BJ (cell line): ENCODE data around the gene CNDP2. TPM values are rescaled to one million over a fixed set of nuclear protein-coding genes. Genes with fewer than 3 reads are reported as not detected.
A peak's percentile ranks its signal among the peaks of the same experiment; 100 is the strongest.

Source experiments
- CTCF ChIA-PET: fragments of 350-600 bp; formaldehyde crosslinking; extraction: SDS; loops from one replicate; lab custom pipeline; 2021; ENCODE audit warnings: antibody characterized with exemption, inconsistent platforms; lab: Yijun Ruan, JAX
- POLR2A ChIA-PET: fragments of 300-600 bp; sonication (Branson Sonifier 250); formaldehyde crosslinking; extraction: SDS; loops from one replicate; lab custom pipeline; 2021; ENCODE audit warnings: antibody characterized with exemption; lab: Charles Lee
- DNase-seq: peaks from one replicate; pipeline ENCODE4 v3.0.0-alpha.2; 2011; ENCODE audit warnings: low read depth
- H3K27me3 ChIP-seq: 2 replicates; pipeline ENCODE4 v1.6.0; 2011; ENCODE audit warnings: low read length; ENCODE audit not compliant: control insufficient read depth, insufficient read depth
- H3K36me3 ChIP-seq: 2 replicates; pipeline ENCODE4 v1.5.1; 2011; ENCODE audit warnings: low read length; ENCODE audit not compliant: control insufficient read depth, insufficient read depth
- H3K4me3 ChIP-seq: 2 replicates; pipeline ENCODE4 v1.5.1; 2011; ENCODE audit warnings: low read depth, mild to moderate bottlenecking, control low read depth, low read length
- CTCF ChIP-seq: IDR thresholded peaks from 2 replicates; pipeline ENCODE4 v1.5.1; 2011; ENCODE audit warnings: low read depth, mild to moderate bottlenecking, control low read depth, inconsistent platforms, low read length, moderate library complexity; ENCODE audit not compliant: insufficient read depth
- polyA plus RNA-seq: library from polyadenylated mRNA; depleted of rRNA; stranded (reverse); fragments of >200 nt; gene quantifications from 2 replicates; pipeline ENCODE4 v1.2.3, GENCODE V29; 2011

CNDP2 gene
- polyA plus RNA-seq, 1 experiment: 99.4 TPM

- no peak for DNase-seq
- TF ChIP-seq CTCF: peak; percentile 45
- ChIA-PET POLR2A (no interaction called here), CTCF (interaction anchor here (1.1 to 3.0 kb wide), 5 partner anchors 15 to 298 kb away, joined by 3 to 24 read pairs (median 3); no protein-coding TSS in a partner anchor)
- no peak overlapping the region for H3K4me3 ChIP-seq
- H3K27me3 ChIP-seq: peaks cover 13% of the 10 kb centered on the region
- no peaks in the 10 kb centered on the region for H3K36me3 ChIP-seq
These were observed 2.5 kb upstream of the CNDP2 start for GRCh38 chr18:74493689-74494088.

- CTCF ChIA-PET: interaction anchor here (3.0 kb wide), 1 partner anchor 140 kb away, joined by 24 read pairs; no protein-coding TSS in a partner anchor
- TF ChIP-seq CTCF: no peak
- Histone ChIP-seq H3K27me3 (peaks cover 9% of the 10 kb centered on the region), H3K4me3 (no peak overlapping the region), H3K36me3 (no peaks in the 10 kb centered on the region)
- DNase-seq: no peak
- POLR2A ChIA-PET: no interaction called here
These were observed 1.6 kb upstream of the CNDP2 start for GRCh38 chr18:74494514-74494913.

- Histone ChIP-seq H3K27me3 (peaks cover 8% of the 10 kb centered on the region), H3K36me3 (no peaks in the 10 kb centered on the region), H3K4me3 (peak overlapping the region; percentile 85)
- DNase-seq: no peak
- CTCF ChIA-PET: interaction anchor here (0.8 kb wide), 1 partner anchor 53 kb away, joined by 6 read pairs; no protein-coding TSS in a partner anchor
- POLR2A ChIA-PET: interaction anchor here (0.6 to 0.7 kb wide), 2 partner anchors 155 to 1769 kb away, joined by 3 read pairs; no protein-coding TSS in a partner anchor
- peak; percentile 26; the same call in 1 of the 2 replicates for TF ChIP-seq CTCF
These were observed 553 bp downstream of the CNDP2 start for GRCh38 chr18:74496508-74497323.

GRCh38 chr18:74497324-74497676 lies 1.1 kb downstream of the CNDP2 start:
- peaks cover 7% of the 10 kb centered on the region for H3K27me3 ChIP-seq
- CTCF ChIA-PET: interaction anchor here (1.5 kb wide), 1 partner anchor 144 kb away, joined by 6 read pairs; no protein-coding TSS in a partner anchor
- POLR2A ChIA-PET: no interaction called here
- DNase-seq: no peak
- peak overlapping the region; percentile 85 for H3K4me3 ChIP-seq
- no peaks in the 10 kb centered on the region; the same call in 1 of the 2 replicates for H3K36me3 ChIP-seq
- no peak for TF ChIP-seq CTCF

- Histone ChIP-seq H3K27me3 (peaks cover 7% of the 10 kb centered on the region), H3K4me3 (no peak overlapping the region), H3K36me3 (peaks cover 2% of the 10 kb centered on the region)
- no peak for TF ChIP-seq CTCF
- CTCF ChIA-PET: interaction anchor here (1.5 kb wide), 1 partner anchor 144 kb away, joined by 6 read pairs; no protein-coding TSS in a partner anchor
- DNase-seq: no peak
- POLR2A ChIA-PET: no interaction called here
These were observed 1.6 kb downstream of the CNDP2 start for GRCh38 chr18:74497778-74498177.
